Neural progenitor cell (in vitro differentiated cells): ENCODE data around the gene NR1H2.

ENCODE experiments used
- CTCF ChIP-seq: fragments of 200-600 bp; sonication (generic); IDR thresholded peaks from 2 replicates; pipeline ENCODE4 v1.5.1; 2017; ENCODE audit warnings: antibody characterized with exemption, mild to moderate bottlenecking
- EZH2 ChIP-seq: fragments of 200-600 bp; sonication (generic); IDR thresholded peaks from 2 replicates; pipeline ENCODE4 v1.6.1; 2017; ENCODE audit warnings: antibody characterized with exemption, mild to moderate bottlenecking, moderate library complexity

GRCh38 chr19:50394017-50394416 is 17.8 kb downstream of the NR1H2 start:
- TF ChIP-seq CTCF (no peak), EZH2 (no peak)
